ENCODE results near the gene MRPS12. TPM values are rescaled to one million over a fixed set of nuclear protein-coding genes. Genes with fewer than 3 reads are reported as not detected.

MRPS12 gene
- total and polyA plus RNA-seq, 9 of the 15 experiments (the other 6 are each of a cell fraction or from before 2014, with no cell fraction given) = 8.1 to 174 (median 52.0) TPM

DNA sequence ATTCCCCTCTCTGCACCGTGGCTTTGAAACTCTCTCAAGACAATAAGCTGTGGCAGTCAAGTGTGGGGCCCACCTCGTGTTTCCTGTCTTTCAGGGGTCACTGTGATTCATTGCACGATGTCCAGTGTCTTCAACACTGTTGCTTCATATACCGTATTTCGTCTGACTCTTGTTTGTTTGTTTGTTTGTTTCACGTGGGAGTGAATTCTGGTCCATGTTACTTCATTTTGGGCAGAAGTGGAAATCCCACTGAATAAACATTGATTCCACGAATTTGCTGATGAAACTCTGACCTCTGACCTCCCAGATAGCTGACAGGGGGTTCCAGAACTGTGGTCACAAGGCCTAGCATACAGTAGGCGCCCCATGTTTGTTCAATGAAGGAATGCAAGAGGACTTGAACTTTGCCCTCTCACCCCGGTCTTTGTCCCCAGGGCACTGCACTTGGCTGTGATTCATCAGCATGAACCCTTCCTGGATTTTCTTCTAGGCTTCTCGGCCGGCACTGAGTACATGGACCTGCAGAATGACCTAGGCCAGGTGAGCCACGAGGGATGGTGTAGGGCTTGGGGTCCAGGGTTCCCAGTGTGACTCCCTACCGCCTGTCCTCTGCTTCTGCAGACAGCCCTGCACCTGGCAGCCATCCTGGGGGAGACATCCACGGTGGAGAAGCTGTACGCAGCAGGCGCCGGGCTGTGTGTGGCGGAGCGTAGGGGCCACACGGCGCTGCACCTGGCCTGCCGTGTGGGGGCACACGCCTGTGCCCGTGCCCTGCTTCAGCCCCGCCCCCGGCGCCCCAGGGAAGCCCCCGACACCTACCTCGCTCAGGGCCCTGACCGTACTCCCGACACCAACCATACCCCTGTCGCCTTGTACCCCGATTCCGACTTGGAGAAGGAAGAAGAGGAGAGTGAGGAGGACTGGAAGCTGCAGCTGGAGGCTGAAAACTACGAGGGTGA lies 25.9 kb upstream of the MRPS12 start:
- H3K36me3 ChIP-seq (ENCODE audit: control insufficient read depth, insufficient read depth, low read length) = peaks cover 31% of the 10 kb centered on the region; the same call in 1 of the 3 replicates
- in situ Hi-C loops (cut with MboI) (no loop called here), intact Hi-C loops (cut with micrococcal nuclease) (no loop called here)
- no peaks in the 10 kb centered on the region for H4K20me1 ChIP-seq (replicated peaks; ENCODE audit: control insufficient read depth, insufficient read depth, low read length)
- no peak for FAIRE-seq
- H3K9ac ChIP-seq (ENCODE audit: insufficient read depth in 1 of 2, low read depth in 2 of 2, low read length in 2 of 2) = no peak overlapping the region; a peak in 1 of 4 replicates
- H3K9me1 ChIP-seq (ENCODE audit: control insufficient read depth, insufficient read depth, low read length) = no peaks in the 10 kb centered on the region
- BruUV-seq (replicated peaks) = no TSS peak
- H3K27ac ChIP-seq (ENCODE audit: extremely low read depth, low read depth, low read length) = no peak overlapping the region
- H3K27me3 ChIP-seq (ENCODE audit: control insufficient read depth in 2 of 2, insufficient read depth in 2 of 2, low read length in 2 of 2) = no peaks in the 10 kb centered on the region
- DNase-seq (ENCODE audit: extremely low read depth in 1 of 4, low spot score in 3 of 4) = no peak
- no peak for ATAC-seq
- no peak overlapping the region for H3K4me3 ChIP-seq
- H3K4me1 ChIP-seq (replicated peaks in 1 of 2; ENCODE audit: control insufficient read depth in 2 of 2, insufficient read depth in 2 of 2, low read length in 2 of 2) = peaks cover 0 to 19% of the 10 kb centered on the region in 2 experiments; a peak in 3 of 5 replicates
- H3K79me2 ChIP-seq (ENCODE audit: control insufficient read depth, insufficient read depth, low read length) = peaks cover 19% of the 10 kb centered on the region
- ChIA-PET POLR2A (interaction anchor here (0.6 to 0.8 kb wide), 2 partner anchors 10 to 798 kb away, joined by 3 read pairs; no protein-coding TSS in a partner anchor), CTCF (ENCODE audit: low intra/inter-chr PET ratio) (no interaction called here)
- WGBS (ENCODE audit: insufficient coverage, low coverage, missing lambda C conversion rate) = 79% methylated on average over 23 of the region's 35 CpGs
- no peaks in the 10 kb centered on the region for H3K9me3 ChIP-seq (replicated peaks; ENCODE audit: control insufficient read depth, insufficient read depth, low read depth, low read length)
- H2AFZ ChIP-seq (ENCODE audit: low read depth, low read length) = no peak overlapping the region
- H3K4me2 ChIP-seq (ENCODE audit: insufficient read depth, low read length) = no peak overlapping the region
- TF ChIP-seq, protein P1, sequence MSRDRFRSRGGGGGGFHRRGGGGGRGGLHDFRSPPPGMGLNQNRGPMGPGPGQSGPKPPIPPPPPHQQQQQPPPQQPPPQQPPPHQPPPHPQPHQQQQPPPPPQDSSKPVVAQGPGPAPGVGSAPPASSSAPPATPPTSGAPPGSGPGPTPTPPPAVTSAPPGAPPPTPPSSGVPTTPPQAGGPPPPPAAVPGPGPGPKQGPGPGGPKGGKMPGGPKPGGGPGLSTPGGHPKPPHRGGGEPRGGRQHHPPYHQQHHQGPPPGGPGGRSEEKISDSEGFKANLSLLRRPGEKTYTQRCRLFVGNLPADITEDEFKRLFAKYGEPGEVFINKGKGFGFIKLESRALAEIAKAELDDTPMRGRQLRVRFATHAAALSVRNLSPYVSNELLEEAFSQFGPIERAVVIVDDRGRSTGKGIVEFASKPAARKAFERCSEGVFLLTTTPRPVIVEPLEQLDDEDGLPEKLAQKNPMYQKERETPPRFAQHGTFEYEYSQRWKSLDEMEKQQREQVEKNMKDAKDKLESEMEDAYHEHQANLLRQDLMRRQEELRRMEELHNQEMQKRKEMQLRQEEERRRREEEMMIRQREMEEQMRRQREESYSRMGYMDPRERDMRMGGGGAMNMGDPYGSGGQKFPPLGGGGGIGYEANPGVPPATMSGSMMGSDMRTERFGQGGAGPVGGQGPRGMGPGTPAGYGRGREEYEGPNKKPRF (IDR thresholded peaks at IDR 0.05; ENCODE audit: low read depth, low read length) = no peak
- TF ChIP-seq ZKSCAN8 (CRISPR knock-in tag; IDR thresholded peaks at IDR 0.05) = peak; percentile 87
- TF ChIP-seq KDM1A (IDR thresholded peaks at IDR 0.05) = peak in 1 of 2 experiments; percentile 9; a peak in 1 of 4 replicates
- no peak for TF ChIP-seq BHLHE40 (IDR thresholded peaks at IDR 0.05; ENCODE audit: low read length)
- TF ChIP-seq RBFOX2 (IDR thresholded peaks at IDR 0.05; ENCODE audit: low read depth, low read length) = peak; percentile 26; the same call in 1 of the 2 replicates
- peak; percentile 53; the same call in 1 of the 2 replicates for TF ChIP-seq NR2C1 (IDR thresholded peaks at IDR 0.05)
- TF ChIP-seq NR2C1 (tag; IDR thresholded peaks at IDR 0.05) = 0 out of 2 replicates have a peak, but pooled peaks have one; percentile 57
